Neural progenitor cell (in vitro differentiated cells): ENCODE measurements around the gene ODF2L.

Source experiments
- CTCF ChIP-seq: fragments of 200-600 bp; sonication (generic); IDR thresholded peaks from 2 replicates; pipeline ENCODE4 v1.5.1; 2017; ENCODE audit warnings: antibody characterized with exemption, mild to moderate bottlenecking
- EZH2 ChIP-seq: fragments of 200-600 bp; sonication (generic); IDR thresholded peaks from 2 replicates; pipeline ENCODE4 v1.6.1; 2017; ENCODE audit warnings: antibody characterized with exemption, mild to moderate bottlenecking, moderate library complexity
- EZH2phosphoT487 ChIP-seq: fragments of 200-600 bp; sonication (generic); IDR thresholded peaks from 2 replicates; pipeline ENCODE4 v1.6.1; 2017; ENCODE audit warnings: antibody characterized with exemption

DNA sequence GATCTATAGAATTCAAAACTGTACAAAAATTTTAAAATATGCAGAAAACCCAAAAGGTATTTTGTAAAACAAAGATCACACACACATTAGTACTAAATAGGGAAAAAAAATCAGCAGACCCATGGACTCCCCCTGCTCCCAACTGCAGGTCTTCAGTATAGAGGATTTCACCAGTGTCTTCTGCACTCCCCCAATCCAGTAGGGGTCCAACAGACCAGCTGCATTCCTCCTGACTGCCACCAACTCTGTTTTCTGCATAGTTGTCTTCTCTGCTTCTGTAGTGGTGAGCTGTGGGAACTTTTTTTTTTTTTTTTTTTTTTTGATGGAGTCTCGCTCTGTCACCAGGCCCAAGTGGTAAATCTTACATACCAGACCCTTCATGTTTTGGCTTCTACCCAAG, 49.8 kb upstream of the ODF2L start:
- TF ChIP-seq CTCF (no peak), EZH2 (no peak), EZH2phosphoT487 (no peak)
